ENCODE results near the gene MMEL1.
"Not testable (repeated sequence)": the region's sequence is repeated elsewhere in the genome, so short reads cannot be mapped to it uniquely, and the experiment has no call there.

Gene MMEL1

GRCh38 chr1:2556277-2556677 is 76.5 kb downstream of the MMEL1 start, which contains the start of gene TNFRSF14:
TNFRSF14 (plus strand) TSS chr1:2556371; CDS start chr1:2556665, 294 bp downstream.
- no peak for DNase-seq (ENCODE audit: low spot score)

GRCh38 chr1:2555634-2556276 is 77.1 kb downstream of the MMEL1 start:
- DNase-seq (ENCODE audit: low spot score) = no peak

- DNase-seq (ENCODE audit: low spot score) = peak; percentile 77
Observed at GRCh38 chr1:2554621-2555387, 78.0 kb downstream of the MMEL1 start.

- DNase-seq (ENCODE audit: low spot score) = no peak
Observed at GRCh38 chr1:2553871-2554620, 78.8 kb downstream of the MMEL1 start.

GRCh38 chr1:2553076-2553475 is 79.7 kb downstream of the MMEL1 start:
- DNase-seq (ENCODE audit: low spot score) = not testable (repeated sequence)

GRCh38 chr1:2552189-2552588 is 80.6 kb downstream of the MMEL1 start:
- DNase-seq (ENCODE audit: low spot score) = no peak

- DNase-seq (ENCODE audit: low spot score) = not testable (repeated sequence)
Observed at GRCh38 chr1:2551544-2551943, 81.3 kb downstream of the MMEL1 start.

- DNase-seq (ENCODE audit: low spot score) = not testable (repeated sequence)
Observed at GRCh38 chr1:2550309-2550861, 82.4 kb downstream of the MMEL1 start.

- DNase-seq (ENCODE audit: low spot score) = not testable (repeated sequence)
Observed at GRCh38 chr1:2549367-2550029, 83.3 kb downstream of the MMEL1 start.

GRCh38 chr1:2548068-2548589 is 84.7 kb downstream of the MMEL1 start:
- DNase-seq (ENCODE audit: low spot score) = peak; percentile 87

GRCh38 chr1:2547210-2548067 is 85.4 kb downstream of the MMEL1 start:
- no peak for DNase-seq (ENCODE audit: low spot score)

GRCh38 chr1:2546515-2547209 is 86.2 kb downstream of the MMEL1 start:
- no peak for DNase-seq (ENCODE audit: low spot score)

- peak; percentile 88 for DNase-seq (ENCODE audit: low spot score)
Observed at GRCh38 chr1:2545754-2546514, 86.9 kb downstream of the MMEL1 start.

GRCh38 chr1:2544875-2545640 is 87.8 kb downstream of the MMEL1 start:
- DNase-seq (ENCODE audit: low spot score) = no peak

GRCh38 chr1:2544093-2544874 is 88.5 kb downstream of the MMEL1 start:
- no peak for DNase-seq (ENCODE audit: low spot score)

GRCh38 chr1:2543543-2544092 is 89.2 kb downstream of the MMEL1 start:
- DNase-seq (ENCODE audit: low spot score) = no peak

GRCh38 chr1:2542246-2542915 is 90.4 kb downstream of the MMEL1 start:
- no peak for DNase-seq (ENCODE audit: low spot score)
